ENCODE measurements around the gene GRB2. TPM values are rescaled to one million over a fixed set of nuclear protein-coding genes. Genes with fewer than 3 reads are reported as not detected.
A peak's percentile ranks its signal among the peaks of the same experiment; 100 is the strongest.
"Not testable (repeated sequence)": the region's sequence is repeated elsewhere in the genome, so short reads cannot be mapped to it uniquely, and the experiment has no call there.

Gene GRB2
- total RNA-seq, 1 donor from 2014 or later: 320 TPM

- H3K27ac Mint-ChIP-seq: peak overlapping the region; percentile 92
- CTCF ChIA-PET: interaction anchor here (0.6 to 2.6 kb wide), 7 partner anchors 14 to 60 kb away, joined by 3 to 9 read pairs (median 5); partner anchors contain the start of gene SLC25A19
- H3K4me1 Mint-ChIP-seq: peaks cover 90% of the 10 kb centered on the region
- POLR2A ChIA-PET: interaction anchor here (0.7 to 7.4 kb wide), 9 partner anchors 10 to 79 kb away, joined by 3 to 154 read pairs (median 6); partner anchors contain the start of genes MIF4GD and SLC25A19
- H3K9me3 Mint-ChIP-seq: no peaks in the 10 kb centered on the region
- no peak for DNase-seq
- H3K27me3 Mint-ChIP-seq: no peaks in the 10 kb centered on the region
- TF ChIP-seq CTCF (IDR thresholded peaks at IDR 0.05): no peak
- peaks cover 33% of the 10 kb centered on the region for H3K36me3 Mint-ChIP-seq (ENCODE audit: low read depth)
- H3K4me3 Mint-ChIP-seq: no peak overlapping the region
- intact Hi-C loops (cut with micrococcal nuclease): loop anchor here (5.0 kb wide), 1 partner anchor 43 kb away; no protein-coding TSS in a partner anchor
- no peak for ATAC-seq (ENCODE audit: low read depth)
These were observed 55.9 kb downstream of the GRB2 start for GRCh38 chr17:75349589-75349988.

GRCh38 chr17:75348386-75349012 lies 57.0 kb downstream of the GRB2 start:
- POLR2A ChIA-PET: interaction anchor here (0.5 to 7.4 kb wide), 13 partner anchors 8 to 507 kb away, joined by 3 to 154 read pairs (median 7); partner anchors contain the start of genes GRB2, SLC25A19 and WBP2
- Mint-ChIP-seq H3K9me3 (no peaks in the 10 kb centered on the region), H3K27me3 (no peaks in the 10 kb centered on the region), H3K27ac (peak overlapping the region; percentile 92), H3K4me3 (peak overlapping the region; percentile 89), H3K4me1 (peaks cover 94% of the 10 kb centered on the region), H3K36me3 (ENCODE audit: low read depth) (peaks cover 25% of the 10 kb centered on the region)
- DNase-seq (no peak), ATAC-seq (ENCODE audit: low read depth) (no peak)
- CTCF ChIA-PET: interaction anchor here (0.7 to 2.6 kb wide), 10 partner anchors 10 to 59 kb away, joined by 3 to 9 read pairs (median 4); partner anchors contain the start of gene SLC25A19
- TF ChIP-seq CTCF (IDR thresholded peaks at IDR 0.05): no peak
- intact Hi-C loops (cut with micrococcal nuclease): loop anchor here (5.0 kb wide), 1 partner anchor 44 kb away; no protein-coding TSS in a partner anchor

GRCh38 chr17:75346906-75347305 lies 58.6 kb downstream of the GRB2 start:
- Mint-ChIP-seq H3K4me1 (peaks cover 97% of the 10 kb centered on the region), H3K9me3 (no peaks in the 10 kb centered on the region), H3K36me3 (ENCODE audit: low read depth) (peaks cover 20% of the 10 kb centered on the region), H3K4me3 (peak overlapping the region; percentile 89), H3K27me3 (no peaks in the 10 kb centered on the region), H3K27ac (peak overlapping the region; percentile 92)
- ATAC-seq (ENCODE audit: low read depth): no peak
- CTCF ChIA-PET: interaction anchor here (0.8 to 2.3 kb wide), 4 partner anchors 10 to 50 kb away, joined by 3 to 9 read pairs (median 6); no protein-coding TSS in a partner anchor
- POLR2A ChIA-PET: interaction anchor here (0.6 to 7.4 kb wide), 8 partner anchors 9 to 109 kb away, joined by 4 to 154 read pairs (median 28); partner anchors contain the start of genes GRB2, SLC25A19 and TMEM94
- intact Hi-C loops (cut with micrococcal nuclease): loop anchor here (2.0 to 5.0 kb wide), 3 partner anchors 14 to 45 kb away; no protein-coding TSS in a partner anchor
- no peak for DNase-seq
- no peak for TF ChIP-seq CTCF (IDR thresholded peaks at IDR 0.05)

- not testable (repeated sequence) for DNase-seq; H3K27me3 Mint-ChIP-seq; ATAC-seq (ENCODE audit: low read depth); H3K9me3 Mint-ChIP-seq
- Mint-ChIP-seq H3K4me1 (peaks cover 97% of the 10 kb centered on the region), H3K4me3 (peak overlapping the region; percentile 89), H3K36me3 (ENCODE audit: low read depth) (peaks cover 18% of the 10 kb centered on the region), H3K27ac (peak overlapping the region; percentile 92)
- ChIA-PET CTCF (interaction anchor here (0.9 to 2.3 kb wide), 9 partner anchors 18 to 66 kb away, joined by 3 to 20 read pairs (median 7); partner anchors contain the start of gene SLC25A19), POLR2A (interaction anchor here (0.6 to 7.4 kb wide), 27 partner anchors 10 to 1181 kb away, joined by 3 to 154 read pairs (median 7); partner anchors contain the start of genes FDXR, GGA3, GRB2 and MIF4GD)
- intact Hi-C loops (cut with micrococcal nuclease): loop anchor here (2.0 to 5.0 kb wide), 3 partner anchors 14 to 46 kb away; no protein-coding TSS in a partner anchor
These were observed 59.1 kb downstream of the GRB2 start for GRCh38 chr17:75346368-75346767.

- Mint-ChIP-seq H3K27me3 (no peaks in the 10 kb centered on the region), H3K4me1 (peaks cover 97% of the 10 kb centered on the region), H3K27ac (peak overlapping the region; percentile 92), H3K9me3 (no peaks in the 10 kb centered on the region), H3K36me3 (ENCODE audit: low read depth) (peaks cover 14% of the 10 kb centered on the region), H3K4me3 (peak overlapping the region; percentile 89)
- peak; percentile 83 for ATAC-seq (ENCODE audit: low read depth)
- ChIA-PET CTCF (interaction anchor here (0.7 to 2.3 kb wide), 14 partner anchors 14 to 75 kb away, joined by 3 to 20 read pairs (median 4); partner anchors contain the start of genes GRB2, MIF4GD and SLC25A19), POLR2A (interaction anchor here (0.6 to 7.4 kb wide), 32 partner anchors 9 to 1182 kb away, joined by 3 to 154 read pairs (median 6); partner anchors contain the start of genes FDXR, GGA3, GRB2 and MIF4GD)
- intact Hi-C loops (cut with micrococcal nuclease): loop anchor here (1.0 to 5.0 kb wide), 7 partner anchors 15 to 59 kb away; partner anchors contain the start of gene SLC25A19
- peak; percentile 63 for DNase-seq
- no peak for TF ChIP-seq CTCF (IDR thresholded peaks at IDR 0.05)
These were observed 59.8 kb downstream of the GRB2 start for GRCh38 chr17:75345514-75346167.

Measured in activated B cell treated with CpG ODN at 0.5 μM for 24 hours (primary cell).